A549 treated with Mapracorat at 1 μM for 4 hours (cell line): ENCODE data around the gene OPN3. TPM values are rescaled to one million over a fixed set of nuclear protein-coding genes. Genes with fewer than 3 reads are reported as not detected.

Source experiments
- total RNA-seq: library from RNA; stranded (reverse); fragments of 200-300 nt; extraction: Qiagen RNA extraction; gene quantifications from 5 replicates; pipeline ENCODE4 v1.2.3, GENCODE V29; 2022

The OPN3 gene, protein sequence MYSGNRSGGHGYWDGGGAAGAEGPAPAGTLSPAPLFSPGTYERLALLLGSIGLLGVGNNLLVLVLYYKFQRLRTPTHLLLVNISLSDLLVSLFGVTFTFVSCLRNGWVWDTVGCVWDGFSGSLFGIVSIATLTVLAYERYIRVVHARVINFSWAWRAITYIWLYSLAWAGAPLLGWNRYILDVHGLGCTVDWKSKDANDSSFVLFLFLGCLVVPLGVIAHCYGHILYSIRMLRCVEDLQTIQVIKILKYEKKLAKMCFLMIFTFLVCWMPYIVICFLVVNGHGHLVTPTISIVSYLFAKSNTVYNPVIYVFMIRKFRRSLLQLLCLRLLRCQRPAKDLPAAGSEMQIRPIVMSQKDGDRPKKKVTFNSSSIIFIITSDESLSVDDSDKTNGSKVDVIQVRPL
- 54.6 to 71.9 TPM (median 60.0 TPM) in 5 replicates for total RNA-seq

GRCh38 chr1:241640149-241640866 is at the start of gene OPN3, which contains the start of gene CHML:
Gene OPN3 (minus strand): TSS chr1:241640369. CDS start chr1:241640254, 115 bp downstream.
Gene CHML (minus strand): TSS chr1:241640369. CDS start chr1:241635766, 4,603 bp downstream.

GRCh38 chr1:241652012-241652411 is 11.8 kb upstream of the OPN3 start, which contains the start of gene WDR64:
Gene WDR64 (plus strand): TSS chr1:241652281. CDS start chr1:241652485, 204 bp downstream.

Other genes with a start within 250 kb of the OPN3 start
- 85.5 to 91.6 TPM (median 88.3 TPM) in 5 replicates for gene FH, start 120.6 kb downstream of the OPN3 start, total RNA-seq
- gene KMO, start 108.0 kb downstream of the OPN3 start, total RNA-seq, result 0.64 to 1.6 TPM (median 1.0 TPM) in 5 replicates
- gene CHML, start within 50 bp of the OPN3 start, total RNA-seq, result 7.4 to 9.1 TPM (median 8.4 TPM) in 5 replicates
- gene WDR64, start 11.9 kb upstream of the OPN3 start, total RNA-seq, result not detected in 5 replicates
- gene EXO1, start 207.8 kb upstream of the OPN3 start, total RNA-seq, result 21.1 to 26.8 TPM (median 25.9 TPM) in 5 replicates